Stimulated activated CD4-positive, alpha-beta T cell treated with anti-CD3 and anti-CD28 coated beads, Interleukin-1b, Interleukin-23, amount 100 ng/mL, for 1 hour (primary cell): Measurements from ENCODE around the gene KCNIP4.

Experiments
- DNase-seq, 2 donors: peaks; one replicate each; pipeline ENCODE4 v3.0.0-alpha.2; 2020; ENCODE audit warnings: low read depth in 2 of 2

KCNIP4 gene

DNA sequence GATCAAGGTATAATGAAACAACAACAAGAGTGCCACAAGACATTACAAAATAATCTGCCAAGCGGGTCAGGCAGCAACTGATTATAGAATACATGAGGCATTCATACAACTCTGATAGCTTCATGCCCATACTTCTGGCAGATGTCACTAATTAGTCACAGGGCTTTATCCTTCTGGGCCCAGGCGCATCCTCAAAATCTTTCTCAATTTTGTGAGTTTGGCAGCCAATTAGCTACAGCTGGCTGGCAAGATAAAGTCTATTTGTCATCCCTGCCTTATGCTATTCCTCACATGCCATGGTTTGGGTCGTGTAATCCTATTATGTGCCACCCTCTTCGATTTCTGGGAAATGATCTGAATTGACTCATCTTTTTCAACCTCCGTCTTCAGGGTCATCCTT, 994.0 kb downstream of the KCNIP4 start:
- DNase-seq: no peak

DNA sequence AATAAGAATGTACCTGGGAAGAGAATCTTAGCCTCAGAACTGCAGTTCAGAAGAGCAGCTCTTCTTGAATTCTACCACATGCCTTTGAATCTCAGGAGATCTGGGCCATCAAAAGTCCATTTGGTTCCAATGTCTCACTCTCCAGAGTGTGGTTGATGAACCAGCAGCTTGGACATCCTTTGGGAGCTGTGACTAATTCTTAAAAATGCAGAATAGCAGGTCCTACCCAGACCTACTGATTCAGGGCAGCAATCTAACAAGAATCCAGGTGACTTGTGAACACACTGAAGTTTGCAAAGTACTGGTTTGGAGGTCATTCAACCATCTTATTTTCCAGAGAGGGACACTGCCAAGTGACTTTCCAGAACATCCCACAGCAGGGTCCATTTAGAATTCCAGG, 1003.6 kb downstream of the KCNIP4 start:
- no peak for DNase-seq

DNA sequence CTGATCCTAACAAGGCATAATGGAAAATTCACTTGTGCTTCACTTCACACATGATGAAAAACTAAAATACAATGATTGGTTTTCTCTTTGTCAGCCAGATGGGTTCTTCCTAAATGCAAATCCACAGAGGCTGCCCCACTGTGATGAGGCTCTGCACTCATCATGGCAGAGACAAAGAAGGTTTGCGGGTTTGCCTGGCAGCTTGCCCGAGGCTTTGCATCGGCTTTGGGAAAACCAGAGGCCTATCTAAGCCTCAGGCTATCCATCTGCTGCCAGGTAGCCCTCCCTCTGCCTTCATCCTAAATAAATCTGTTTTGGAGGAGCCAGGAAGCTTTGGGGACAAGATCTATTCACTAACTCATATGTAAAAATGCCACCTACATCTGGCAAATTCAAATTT, 1004.1 kb downstream of the KCNIP4 start:
- no peak for DNase-seq

DNA sequence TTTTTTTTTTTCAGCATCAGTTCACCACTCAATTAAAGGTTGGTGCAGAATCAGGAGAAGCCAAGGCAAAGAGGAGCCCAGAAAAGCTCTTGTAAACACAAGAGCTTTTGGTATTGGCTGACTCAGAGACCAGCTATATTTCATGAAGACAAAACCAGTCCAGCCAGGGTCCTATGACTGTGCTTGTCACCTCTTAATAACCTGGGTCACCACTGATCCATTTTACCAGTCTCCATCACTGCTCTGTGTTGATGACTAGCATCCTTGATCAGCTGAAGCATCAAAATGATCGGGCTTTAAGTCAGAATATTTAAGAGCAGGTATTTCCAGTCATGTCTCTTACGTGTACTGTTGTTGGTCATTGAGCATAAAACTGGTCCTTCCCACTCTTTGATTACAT, 1010.4 kb downstream of the KCNIP4 start:
- no peak for DNase-seq

DNA sequence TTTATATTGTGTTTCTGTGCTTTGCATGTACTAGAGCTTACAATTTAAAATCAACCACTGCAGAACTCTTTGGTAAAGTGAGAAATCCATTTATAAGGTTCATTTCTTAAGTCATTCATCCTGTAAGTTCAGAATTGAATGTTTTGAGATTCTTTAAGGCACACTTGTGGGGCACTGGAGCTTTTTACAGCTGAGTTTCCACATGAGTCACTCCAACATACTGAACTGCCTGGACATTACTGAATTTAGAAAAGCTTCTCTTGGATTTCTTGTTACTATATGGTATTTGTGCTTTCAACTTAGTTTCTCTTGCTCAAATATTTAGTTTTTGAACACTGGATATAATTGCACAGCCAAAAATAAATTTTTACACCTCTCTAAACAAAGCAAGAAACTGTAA, 1022.0 kb downstream of the KCNIP4 start:
- no peak for DNase-seq

DNA sequence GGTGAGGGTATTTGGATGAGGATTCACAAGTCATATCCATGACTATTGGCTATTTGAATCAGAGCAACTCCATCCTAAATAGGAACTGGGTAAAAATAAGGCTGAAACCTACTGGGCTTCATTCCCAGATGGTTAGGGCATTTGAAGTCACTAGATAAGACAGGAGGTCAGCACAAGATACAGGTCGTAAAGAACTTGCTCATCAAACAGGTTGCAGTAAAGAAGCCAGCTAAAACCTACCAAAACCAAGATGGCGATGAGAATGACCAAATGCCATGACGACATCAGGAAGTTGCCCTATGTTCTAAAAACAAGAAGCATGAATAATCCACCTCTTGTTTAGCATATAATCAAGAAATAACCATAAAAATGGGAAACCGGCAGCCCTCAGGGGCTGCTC, 1023.4 kb downstream of the KCNIP4 start:
- no peak for DNase-seq

DNA sequence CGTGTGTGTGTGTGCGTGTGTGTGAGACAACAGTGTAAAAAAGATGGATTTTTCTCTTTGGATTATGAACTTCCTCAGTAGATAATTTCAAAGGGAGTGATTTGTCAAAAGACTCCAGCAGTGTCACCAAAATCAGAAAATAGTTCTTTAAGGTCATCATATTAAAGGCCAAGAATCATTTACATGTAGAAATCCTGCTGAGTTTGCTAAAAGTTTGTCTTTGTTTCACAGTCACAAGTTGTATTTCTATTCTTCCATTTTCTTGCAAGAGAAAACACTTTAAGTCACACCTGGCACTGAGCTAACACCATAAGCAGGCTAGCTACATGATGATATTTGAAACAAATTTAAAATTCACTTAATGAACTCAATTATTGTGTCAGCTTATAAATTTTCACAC, 1025.6 kb downstream of the KCNIP4 start:
- no peak for DNase-seq

DNA sequence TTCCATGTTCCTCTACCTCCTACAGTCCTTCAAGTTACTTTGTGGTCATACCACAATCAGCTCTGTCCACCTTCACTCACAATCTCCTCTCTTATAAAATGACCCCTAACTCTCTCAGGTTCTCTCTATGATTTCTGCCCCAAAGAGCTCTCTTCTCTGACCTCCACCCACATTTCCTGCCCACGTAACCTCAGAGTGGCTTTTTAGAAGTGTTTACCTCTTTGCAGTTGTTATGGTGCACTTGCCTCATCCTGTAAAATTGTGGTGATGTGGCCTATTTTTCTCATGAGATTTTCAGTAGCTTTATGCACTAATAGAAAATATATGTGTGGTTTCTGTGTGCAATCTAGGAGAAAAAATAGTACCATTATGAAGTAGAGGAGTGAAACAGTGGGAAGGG, 1032.5 kb downstream of the KCNIP4 start:
- no peak for DNase-seq

DNA sequence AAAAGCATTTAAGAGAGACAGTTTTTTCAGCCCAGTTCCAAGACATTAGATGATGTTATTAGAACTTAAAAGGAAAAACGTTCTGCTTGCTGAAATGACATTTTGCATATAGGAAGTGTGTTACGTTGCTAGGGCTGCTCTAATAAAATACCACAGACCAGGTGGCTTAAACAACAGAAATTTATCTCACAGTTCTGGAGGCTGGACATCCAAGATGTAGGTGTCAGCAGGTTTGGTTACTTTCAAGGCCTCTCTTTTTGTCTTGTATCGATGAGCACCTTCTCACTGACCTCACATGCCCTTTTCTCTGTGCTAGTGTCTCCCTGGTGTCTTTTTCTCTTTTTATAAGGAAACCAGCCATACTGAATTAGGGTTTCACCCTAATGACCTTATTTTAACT, 1043.6 kb downstream of the KCNIP4 start:
- no peak for DNase-seq

DNA sequence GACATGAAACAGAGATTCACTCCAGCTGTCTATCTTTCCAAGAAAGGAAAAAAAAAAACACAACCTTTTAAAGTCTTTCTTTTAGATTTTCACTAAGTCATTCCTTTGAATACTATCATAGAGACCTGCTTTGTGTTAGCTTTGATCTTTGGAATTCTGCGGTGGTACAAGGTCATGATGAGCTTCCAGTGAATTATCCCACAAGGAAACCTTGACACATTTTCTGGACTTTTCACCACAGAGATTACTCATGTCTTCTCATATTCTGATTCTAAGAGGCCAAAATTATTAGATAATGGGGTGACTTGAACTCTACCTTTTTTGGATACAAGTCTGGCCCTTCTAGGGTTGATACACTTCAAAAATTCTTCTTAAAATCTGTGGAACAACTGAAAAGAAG, 1046.7 kb downstream of the KCNIP4 start:
- DNase-seq: no peak

DNA sequence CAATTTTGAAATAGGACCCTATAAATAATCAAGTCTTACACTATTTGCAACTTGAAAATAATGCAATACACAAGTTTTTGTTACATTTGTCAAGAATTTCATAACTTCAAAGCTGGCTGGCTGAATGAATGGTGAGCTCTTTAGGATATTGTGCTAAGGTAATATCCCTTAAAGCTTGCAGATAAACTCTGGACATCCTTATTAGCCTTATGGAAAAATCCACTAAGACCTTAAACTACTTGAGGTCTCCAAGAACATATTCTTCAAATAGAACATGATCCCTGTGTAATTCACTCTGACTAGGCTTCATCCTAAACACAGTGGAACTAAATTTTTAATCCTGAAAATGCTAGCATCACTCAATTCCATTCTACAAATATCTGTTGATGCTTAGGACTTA, 1049.0 kb downstream of the KCNIP4 start:
- no peak for DNase-seq

DNA sequence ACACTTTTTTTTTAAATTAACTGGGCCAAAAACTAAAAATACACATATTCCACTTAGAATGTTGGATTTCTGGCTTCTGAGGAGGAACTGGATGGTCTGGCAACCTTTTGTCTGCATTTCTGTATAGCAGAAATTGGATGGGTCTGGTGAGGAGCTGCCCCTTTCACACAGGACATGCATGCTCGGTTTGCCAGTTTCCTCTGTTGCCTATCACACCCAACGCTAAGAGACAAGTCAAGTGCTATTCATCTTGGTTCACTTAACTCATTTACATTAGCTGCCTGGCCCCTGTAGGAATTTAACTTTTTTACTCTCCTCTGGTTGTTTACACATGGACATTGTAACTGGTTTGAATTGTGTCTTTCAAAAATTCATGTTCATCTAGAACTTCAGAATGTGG, 1052.6 kb downstream of the KCNIP4 start:
- DNase-seq: no peak

DNA sequence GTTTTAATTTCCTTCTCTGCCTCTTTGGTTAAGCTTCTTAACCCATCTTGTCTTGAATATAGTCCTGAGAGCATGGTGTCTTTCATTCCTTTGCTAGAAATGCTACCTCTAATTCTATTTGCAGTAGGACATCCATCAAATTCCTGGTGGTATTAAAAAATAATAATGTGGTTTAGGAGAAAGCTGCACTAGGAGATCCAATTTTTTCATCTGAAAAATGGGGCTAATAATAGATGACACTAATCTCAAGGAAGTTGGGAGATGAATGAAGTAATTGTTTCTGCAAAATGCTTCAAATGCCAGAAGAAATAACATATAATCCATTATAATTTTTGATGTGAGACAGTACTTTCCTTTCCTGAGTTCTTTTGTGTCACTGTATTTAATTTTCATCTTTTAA, 1053.4 kb downstream of the KCNIP4 start:
- DNase-seq: no peak

DNA sequence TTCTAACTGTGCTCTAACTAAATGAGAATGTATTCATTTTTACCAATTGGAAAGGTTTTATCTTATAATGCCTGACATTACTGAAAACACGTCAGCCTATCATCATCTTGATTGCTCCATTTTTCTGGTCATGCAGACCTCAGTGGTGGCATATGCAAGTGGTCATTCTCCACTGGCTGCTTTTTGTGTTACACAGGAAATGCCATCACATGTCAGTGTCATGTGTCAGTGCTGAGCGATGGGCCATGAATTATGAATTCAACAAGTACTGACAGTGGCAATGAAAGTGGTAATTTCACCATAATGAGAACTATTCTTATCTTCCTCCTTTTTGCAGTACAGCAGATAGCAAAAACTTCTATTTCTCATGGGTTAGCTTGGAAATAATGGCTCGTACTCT, 1057.8 kb downstream of the KCNIP4 start:
- no peak for DNase-seq

DNA sequence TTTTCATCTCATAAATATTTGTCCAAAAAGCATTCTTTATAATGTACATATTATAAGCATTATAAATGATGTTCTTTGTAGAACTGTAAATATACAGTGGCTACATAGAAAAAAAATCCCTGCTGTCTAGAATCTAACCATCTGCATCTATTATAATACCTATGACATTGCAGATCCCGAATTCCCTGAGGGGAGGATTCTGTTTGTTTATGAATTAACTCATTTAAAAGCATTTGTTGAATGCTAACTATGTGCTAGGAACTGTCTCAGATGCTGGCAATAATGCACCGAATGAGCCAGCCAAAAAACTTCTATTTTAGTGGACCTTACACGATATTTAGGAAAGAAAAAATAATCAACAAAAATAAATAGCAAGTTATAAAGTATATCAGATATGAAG, 1058.7 kb downstream of the KCNIP4 start:
- DNase-seq: no peak

DNA sequence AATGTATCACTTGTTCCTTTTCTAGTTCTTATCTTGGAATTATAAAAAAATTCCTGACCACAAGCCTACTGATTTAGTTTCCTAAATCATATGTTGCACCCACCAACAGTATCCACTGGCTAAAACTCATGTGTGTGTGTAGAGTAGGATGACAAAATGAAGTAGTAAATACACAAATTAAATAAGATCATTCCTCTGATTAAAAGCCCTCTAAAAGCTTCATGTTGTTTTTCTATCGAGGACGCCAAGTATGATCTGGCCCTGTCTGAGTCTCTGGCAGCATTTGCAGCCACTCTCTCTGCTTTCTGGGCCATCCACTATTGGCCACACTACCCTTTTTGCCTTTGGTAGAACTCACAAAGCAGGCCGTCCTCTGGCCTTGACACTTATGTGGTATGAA, 1064.9 kb downstream of the KCNIP4 start:
- DNase-seq: no peak

DNA sequence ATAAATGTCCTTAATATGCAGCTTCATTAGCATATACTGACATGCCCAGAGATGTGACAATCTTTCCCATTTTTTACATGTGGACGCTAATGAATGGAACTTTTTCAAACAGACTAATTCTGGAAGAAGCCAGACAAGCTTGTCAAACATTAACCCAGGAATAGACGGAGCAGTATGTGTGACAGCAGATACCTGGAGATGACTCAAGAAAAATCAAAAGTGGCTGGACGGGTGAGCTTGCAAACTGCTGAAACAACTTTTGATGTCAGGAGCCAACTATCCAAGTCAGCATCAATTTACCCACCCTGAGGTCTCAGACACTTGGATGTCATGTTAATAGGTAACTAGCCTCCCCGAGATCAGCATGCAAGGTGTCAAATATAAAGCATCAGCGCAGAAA, 1065.3 kb downstream of the KCNIP4 start:
- DNase-seq: no peak

DNA sequence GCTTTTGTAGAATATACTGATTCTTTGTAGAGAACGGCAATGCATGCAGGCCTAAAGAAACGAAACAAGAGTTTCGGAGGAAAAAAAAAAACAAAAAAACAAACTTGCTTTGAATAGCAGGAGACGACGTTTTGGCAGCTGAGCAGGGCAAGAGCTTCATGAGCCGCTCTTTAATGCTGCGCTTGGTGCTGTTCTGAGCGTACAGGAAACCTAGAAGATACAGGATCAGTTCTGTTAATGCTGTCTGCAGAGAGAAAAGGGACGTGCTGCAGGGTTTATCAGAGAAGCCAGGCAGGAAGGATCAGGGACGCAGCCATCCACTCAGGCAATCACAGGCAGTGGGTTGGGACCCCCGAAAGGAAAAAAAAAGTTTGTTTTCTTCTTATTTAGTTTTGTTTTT, 1066.1 kb downstream of the KCNIP4 start:
- no peak for DNase-seq

DNA sequence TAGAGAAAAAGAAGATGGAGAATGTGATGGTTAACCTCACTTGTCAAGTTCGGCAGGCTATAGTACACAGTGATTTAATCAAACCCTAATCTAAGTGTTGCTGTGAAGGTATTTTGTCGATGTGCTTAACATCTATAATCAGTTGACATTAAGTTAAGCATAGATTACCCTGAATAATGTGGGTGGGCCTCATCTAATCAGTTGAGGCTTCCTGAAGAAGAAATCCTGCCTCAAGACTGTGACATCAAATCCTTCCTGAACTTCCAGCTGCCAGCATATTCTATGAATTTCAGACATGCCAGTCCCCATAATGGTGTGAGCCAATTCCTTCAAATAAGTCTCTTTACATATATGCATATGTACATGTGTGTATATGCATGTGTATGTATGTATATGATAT, 1066.9 kb downstream of the KCNIP4 start:
- DNase-seq: no peak

DNA sequence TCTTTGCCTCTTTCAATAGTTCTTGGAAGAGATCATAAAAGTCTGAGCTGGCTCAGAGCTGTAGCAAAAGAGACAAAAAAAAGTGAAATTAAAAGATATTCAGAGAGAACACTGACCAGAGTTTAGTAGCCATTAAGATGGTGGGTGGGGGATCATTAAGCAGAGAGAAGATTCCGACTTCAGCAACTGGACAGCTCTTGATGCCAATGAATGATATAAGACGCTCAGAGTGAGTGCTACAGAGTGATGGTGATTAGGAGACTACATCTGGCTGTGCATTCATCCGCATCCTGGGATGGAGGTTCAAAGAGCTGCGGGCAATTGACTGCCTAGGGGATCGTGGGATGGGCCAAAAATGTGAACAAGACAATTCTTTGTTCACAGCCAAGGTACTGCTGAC, 1069.8 kb downstream of the KCNIP4 start:
- DNase-seq: no peak

DNA sequence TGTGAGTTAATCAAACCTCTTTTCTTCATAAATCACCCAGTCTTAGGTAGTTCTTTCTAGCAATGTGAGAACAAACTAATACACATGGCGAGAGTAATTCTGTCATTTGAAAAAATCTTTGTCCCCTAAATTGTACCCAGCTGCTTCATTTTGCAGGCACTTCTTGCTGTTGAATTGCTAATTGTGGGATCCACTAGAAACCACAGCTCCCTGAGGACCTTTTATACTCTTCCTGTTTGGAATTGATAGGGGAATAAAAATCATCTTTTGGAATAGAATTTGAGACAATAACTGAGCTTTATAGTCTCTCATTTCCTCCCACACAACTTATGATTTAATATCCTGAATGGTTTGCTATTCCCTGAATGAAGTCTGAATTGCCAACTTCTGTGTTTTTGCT, 1078.1 kb downstream of the KCNIP4 start:
- DNase-seq: no peak

DNA sequence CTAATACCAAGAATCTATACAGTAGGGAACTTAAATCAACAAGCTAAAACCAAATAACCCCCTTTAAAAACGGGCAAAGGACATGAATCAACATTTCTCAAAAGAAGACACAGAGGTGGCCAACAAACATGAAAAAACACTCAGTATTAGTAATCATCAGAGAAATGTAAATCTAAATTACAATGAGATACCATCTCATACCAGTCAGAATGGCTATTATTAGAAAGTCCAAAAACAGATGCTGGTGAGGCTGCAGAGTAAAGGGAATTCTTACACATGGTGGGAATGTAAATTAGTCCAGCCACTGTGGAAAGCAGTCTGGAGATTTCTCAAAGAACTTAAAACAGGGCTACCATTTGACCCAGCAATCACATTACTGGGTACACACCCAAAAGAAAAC, 1080.5 kb downstream of the KCNIP4 start:
- no peak for DNase-seq

DNA sequence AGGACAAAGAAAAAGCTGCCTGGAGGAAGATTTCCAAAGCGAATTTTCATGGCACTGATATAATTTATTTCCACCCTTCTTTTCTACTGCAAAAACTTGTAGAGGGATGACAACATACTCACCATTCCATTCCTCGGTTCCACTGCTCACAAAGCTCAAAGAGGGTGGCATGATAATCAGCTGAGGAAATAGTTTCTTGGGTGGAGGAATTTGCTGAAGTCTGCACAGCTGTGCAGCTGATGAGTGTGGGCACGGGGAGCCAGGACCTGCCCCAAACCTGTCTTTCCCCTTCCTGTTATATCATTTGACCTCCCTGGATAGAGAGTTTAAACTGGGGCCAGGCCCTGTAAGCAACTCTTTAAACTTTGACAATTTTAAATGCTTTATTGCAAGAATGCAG, 1087.7 kb downstream of the KCNIP4 start:
- DNase-seq: no peak

DNA sequence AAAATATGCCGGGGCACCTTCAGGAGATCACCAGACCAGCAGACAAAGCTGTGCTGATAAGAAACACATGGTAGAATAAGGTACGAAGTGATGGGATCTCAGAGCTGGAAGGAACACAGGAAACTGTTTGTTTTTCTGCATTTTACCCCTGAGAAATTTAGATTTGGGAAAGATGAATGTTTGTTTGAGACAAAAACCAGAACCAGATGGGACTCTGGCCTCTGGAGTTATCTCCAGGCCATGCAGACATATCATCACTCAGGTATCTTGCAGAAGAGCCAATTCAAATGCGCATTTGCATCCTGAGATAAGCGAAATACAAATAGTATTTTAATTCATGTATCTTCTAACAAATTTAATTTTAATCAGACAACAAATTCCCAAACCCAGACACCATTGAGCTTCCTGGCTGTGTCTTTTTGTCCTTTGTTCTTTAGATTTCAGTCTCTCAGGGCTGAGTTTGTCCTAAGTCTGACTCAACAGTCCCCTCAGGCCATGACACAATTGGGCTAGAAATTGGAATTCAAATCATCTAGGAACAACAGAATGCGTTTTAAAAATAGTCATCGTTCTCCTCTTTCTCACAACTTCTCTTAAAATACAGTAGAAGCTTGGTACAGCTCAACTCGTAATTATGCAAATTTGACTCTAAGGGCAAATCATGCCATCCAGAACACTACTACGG, 1089.3 kb downstream of the KCNIP4 start:
- no peak for DNase-seq

DNA sequence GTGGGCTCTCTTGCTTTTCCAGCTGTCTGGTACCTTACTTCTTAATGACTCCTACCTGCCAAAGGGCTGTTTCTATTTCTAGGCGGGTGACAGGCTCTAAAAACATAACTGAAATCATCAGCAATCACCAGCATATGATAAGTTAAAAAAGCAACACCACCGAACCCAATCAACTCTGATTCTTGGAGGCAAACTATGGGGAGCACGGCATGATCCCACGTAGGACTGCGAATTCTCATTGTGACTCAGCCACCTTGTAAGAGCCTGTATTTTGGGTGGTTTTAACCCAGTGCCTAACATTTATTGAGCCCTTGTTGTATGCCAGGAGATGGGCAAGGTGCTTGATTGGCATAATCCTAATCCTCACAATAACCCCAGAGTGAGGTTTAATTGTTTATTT, 1091.5 kb downstream of the KCNIP4 start:
- no peak for DNase-seq
